K562 (cell line): ENCODE results near the gene ANKRD13B. TPM values are rescaled to one million over a fixed set of nuclear protein-coding genes. Genes with fewer than 3 reads are reported as not detected.

Experiments
- CCNT2 ChIP-seq: IDR thresholded peaks from 2 replicates; pipeline ENCODE4 v1.6.1; 2011; ENCODE audit warnings: borderline replicate concordance, low read depth, mild to moderate bottlenecking, moderate library complexity, mixed read lengths, low read length; ENCODE audit not compliant: insufficient read length; ENCODE audit errors: extremely low read depth
- L3MBTL2 ChIP-seq: fragments of 450-650 bp; IDR thresholded peaks from 2 replicates; pipeline ENCODE4 v1.6.1; 2016; ENCODE audit warnings: mild to moderate bottlenecking, moderate library complexity
- NEUROD1 ChIP-seq: fragments of 150-350 bp; IDR thresholded peaks from 2 replicates; pipeline ENCODE4 v1.6.1; 2014; ENCODE audit warnings: borderline replicate concordance, low read length, low read depth; ENCODE audit not compliant: partially characterized antibody
- NR2C1 ChIP-seq, 2 experiments: fragments of 450-650 bp; IDR thresholded peaks; 2 replicates each; pipeline ENCODE4 v1.6.1; 2017; ENCODE audit warnings: mild to moderate bottlenecking in 2 of 2, antibody characterized with exemption in 1 of 2, inconsistent platforms in 1 of 2, missing compliant biosample characterization in 1 of 2, missing genetic modification characterization in 1 of 2
- SIN3A ChIP-seq, 2 experiments: fragments of 150-350 bp in 1 of 2; IDR thresholded peaks; 2 replicates each; pipeline ENCODE4 v1.6.1; 2011 to 2016; ENCODE audit warnings: borderline replicate concordance in 2 of 2, low read depth in 2 of 2, low read length in 2 of 2, mild to moderate bottlenecking in 2 of 2, moderate library complexity in 2 of 2; ENCODE audit not compliant: control insufficient read depth in 1 of 2
- TAF1 ChIP-seq: IDR thresholded peaks from 2 replicates; pipeline ENCODE4 v1.6.1; 2011; ENCODE audit warnings: mild to moderate bottlenecking, low read length, moderate library complexity; ENCODE audit not compliant: insufficient read depth, control insufficient read depth, severe bottlenecking; ENCODE audit errors: extremely low read depth
- polyA plus RNA-seq, 8 experiments: library from polyadenylated mRNA; depleted of rRNA in 4 of 8; stranded (reverse) in 5 of 8; unstranded in 3 of 8; fragments of >200 nt; fragmentation: Nextera tagmentation in 2 of 8; fragmentation: Illumina TruSeq in 1 of 8; extraction: Ambion mirVana in 2 of 8; extraction: Trizol in 1 of 8; gene quantifications; 2 replicates each; pipeline versions ENCODE4 v1.2.1 to v1.2.3, GENCODE V29; 2011 to 2014; ENCODE audit warnings: inconsistent platforms in 1 of 8, missing spikeins in 1 of 8
- total RNA-seq, 7 experiments: library from RNA; depleted of rRNA in 6 of 7; stranded (reverse); fragments of >200 nt in 6 of 7; fragmentation: Illumina TruSeq in 2 of 7; extraction: Trizol in 2 of 7; gene quantifications; 2 replicates each; pipeline versions ENCODE4 v1.2.1 to v1.2.3, GENCODE V29; 2011 to 2021; ENCODE audit warnings: low replicate concordance in 1 of 7

ANKRD13B gene
- total and polyA plus RNA-seq, 9 of the 15 experiments (the other 6 are each of a cell fraction or from before 2014, with no cell fraction given): 0.15 to 28.1 (median 4.6) TPM

DNA sequence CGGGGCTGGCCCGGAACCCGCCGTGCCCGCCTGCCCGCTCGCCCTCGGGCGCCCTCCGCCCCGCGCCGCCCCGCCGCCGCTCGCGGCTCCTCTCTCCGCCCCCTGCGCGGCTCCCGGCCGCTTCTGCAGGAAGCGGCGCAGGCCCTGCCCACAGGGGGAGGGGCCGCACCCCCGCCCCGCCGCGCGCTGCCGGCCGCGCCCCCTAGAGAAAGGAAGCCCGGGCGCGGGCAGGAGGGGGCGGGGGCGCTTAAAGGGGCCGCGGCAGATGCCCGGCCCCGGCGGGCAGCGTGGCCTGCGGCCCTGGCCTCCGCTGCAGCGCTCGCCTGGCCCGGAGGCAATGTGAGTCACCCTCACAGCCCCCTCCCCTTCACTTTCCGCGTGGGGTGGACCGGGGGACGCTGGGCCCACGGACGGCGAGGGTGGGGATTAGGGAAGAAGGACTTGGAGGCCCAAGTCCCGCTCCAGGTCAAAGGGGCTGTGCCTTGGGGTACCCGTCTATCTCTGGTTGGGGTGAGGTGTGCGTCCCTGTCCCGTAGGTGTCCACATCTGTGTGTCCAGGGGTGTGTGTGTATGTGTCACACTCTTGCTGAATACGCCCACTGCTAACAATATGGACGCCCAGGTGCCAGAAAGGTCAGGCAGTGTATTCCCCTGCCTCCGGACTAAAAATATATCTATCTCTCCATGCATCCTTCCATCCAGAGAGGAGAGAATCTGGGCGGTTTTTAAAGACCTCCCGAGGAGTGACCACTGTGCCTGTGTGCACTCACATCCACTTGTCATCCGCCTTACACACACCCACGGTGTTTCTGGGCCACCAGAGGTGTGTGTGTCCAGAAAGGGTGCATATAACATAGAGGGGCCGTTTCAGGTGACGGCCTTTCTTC, 3.2 kb upstream of the ANKRD13B start, which contains the start of gene GIT1 (continued):
- TF ChIP-seq TAF1 (peak; percentile 55), SIN3A (IDR thresholded peaks at IDR 0.05; ENCODE audit: borderline replicate concordance in 2 of 2, control insufficient read depth in 1 of 2, low read depth in 2 of 2, low read length in 2 of 2) (peak in 1 of 2 experiments; percentile 39; a peak in 1 of 4 replicates), CCNT2 (peak; percentile 75), NR2C1 (IDR thresholded peaks at IDR 0.05) (0 out of 2 replicates have a peak, but pooled peaks have one; percentile 42), NR2C1 (tag; IDR thresholded peaks at IDR 0.05) (peak; percentile 78), NEUROD1 (peak; percentile 63), L3MBTL2 (peak; percentile 64; the same call in 1 of the 2 replicates)
